Stimulated activated CD4-positive, alpha-beta T cell treated with anti-CD3 and anti-CD28 coated beads, Interleukin-15, amount 100 ng/mL, for 1 hour (primary cell): Measurements from ENCODE around the gene EIF2A.
"Not testable (repeated sequence)": the region's sequence is repeated elsewhere in the genome, so short reads cannot be mapped to it uniquely, and the experiment has no call there.

Experiments used
- DNase-seq, 2 donors: peaks; one replicate each; pipeline ENCODE4 v3.0.0-alpha.2; 2020; ENCODE audit warnings: low read depth in 1 of 2, low spot score in 1 of 2

EIF2A gene

DNA sequence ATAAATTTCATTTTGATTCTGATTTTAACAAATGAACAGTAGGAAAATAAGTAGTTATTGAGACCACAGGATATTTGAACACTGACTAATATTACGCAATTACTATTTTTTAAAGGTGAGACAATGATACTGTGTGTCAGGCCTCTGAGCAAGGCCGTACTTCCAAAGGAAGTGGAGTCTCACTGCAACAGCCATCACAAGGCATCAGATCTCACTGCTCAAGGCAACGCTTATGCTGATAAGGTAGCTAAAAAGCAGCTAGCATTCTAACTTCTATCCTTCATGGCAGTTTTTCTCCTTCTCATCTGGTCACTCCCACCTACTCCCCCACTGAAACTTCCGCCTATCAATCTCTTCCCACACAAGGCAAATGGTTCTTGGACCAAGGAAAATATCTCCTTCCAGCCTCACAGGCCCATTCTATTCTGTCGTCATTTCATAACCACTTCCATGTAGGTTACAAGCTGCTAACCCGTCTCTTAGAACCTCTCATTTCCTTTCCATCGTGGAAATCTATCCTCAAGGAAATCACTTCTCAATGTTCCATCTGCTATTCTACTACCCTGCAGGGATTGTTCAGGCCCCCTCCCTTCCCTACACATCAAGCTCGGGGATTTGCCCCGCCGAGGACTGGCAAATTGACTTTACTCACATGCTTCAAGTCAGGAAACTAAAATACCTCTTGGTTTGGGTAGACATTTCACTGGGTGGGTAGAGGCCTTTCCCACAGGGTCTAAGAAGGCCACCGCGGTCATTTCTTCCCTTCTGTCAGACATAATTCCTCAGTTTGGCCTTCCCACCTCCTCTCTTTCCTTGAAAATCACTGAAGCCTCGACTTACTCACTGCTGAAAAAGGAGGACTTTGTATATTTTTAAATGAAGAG lies 54.3 kb downstream of the EIF2A start:
- not testable (repeated sequence) for DNase-seq

DNA sequence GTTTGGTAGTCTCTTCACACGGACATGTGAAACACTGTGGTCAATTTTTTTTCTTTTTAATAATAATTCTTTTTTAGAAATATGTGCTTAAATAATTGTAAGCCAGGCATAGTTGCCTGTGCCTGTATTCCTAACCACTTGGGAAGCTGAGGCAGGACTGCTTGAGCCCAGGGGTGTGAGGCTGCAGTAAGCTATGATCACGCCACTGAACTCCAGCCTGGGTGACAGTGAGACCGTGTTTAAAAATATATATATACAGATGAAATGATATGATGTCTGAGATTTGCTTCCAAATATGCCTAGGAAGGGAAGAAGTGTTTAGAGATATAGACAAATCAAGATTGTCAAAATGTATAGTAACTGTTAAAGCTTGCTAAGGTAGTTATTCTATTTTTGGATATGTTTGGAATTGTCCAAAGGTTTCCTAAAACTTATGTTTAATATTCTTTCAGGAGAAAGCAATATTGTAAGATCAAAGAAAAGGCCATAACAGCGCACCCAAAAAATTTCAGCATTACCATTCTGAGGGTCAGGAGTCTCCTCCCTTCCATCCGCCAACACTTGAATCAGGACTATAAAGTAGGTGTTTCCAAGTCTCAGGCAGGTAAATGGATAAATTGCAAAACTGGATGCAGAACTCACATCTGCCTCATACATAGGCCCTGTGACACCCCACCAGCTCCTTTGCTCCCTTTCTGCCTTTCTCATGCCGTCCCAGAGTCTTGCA lies 56.0 kb downstream of the EIF2A start:
- DNase-seq = no peak

DNA sequence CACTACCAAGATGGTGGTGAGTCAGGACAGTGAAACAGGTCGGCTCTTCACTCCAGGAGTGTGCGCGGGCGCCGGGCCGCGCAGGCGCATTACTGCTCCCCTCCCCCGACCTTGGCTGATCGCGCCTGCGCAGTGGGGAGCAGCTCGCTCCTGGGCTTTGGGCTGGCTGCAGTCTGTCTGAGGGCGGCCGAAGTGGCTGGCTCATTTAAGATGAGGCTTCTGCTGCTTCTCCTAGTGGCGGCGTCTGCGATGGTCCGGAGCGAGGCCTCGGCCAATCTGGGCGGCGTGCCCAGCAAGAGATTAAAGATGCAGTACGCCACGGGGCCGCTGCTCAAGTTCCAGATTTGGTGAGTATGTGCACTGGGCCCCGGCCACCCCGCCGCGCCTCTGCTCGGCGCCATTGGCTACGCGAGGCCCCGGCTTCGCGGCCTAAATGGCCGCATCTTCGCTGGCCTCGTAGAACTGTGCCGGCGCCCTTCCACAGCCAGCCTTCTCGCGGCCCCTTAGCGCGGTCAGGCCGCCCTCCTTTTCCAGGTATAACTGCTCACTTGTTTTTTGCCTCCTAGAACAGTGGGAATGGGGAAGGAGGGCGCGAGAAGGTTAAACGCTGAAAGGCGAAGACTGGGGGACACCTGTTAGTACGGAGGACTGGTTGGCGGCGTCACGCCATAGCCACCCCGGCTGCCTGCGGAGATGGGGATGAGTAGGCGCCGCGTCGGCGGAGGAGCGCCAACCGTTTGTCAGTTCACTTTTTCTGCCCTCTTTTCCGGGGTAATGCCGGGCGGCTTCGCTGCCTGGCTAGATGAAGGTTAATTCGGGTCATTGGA lies 56.8 kb downstream of the EIF2A start, which contains the start of gene SELENOT:
TSS of gene SELENOT (plus strand) at position 169 of the 827 bp plus-strand sequence. CDS start at position 211, 42 bp downstream.
- DNase-seq = peak; percentile 90 to 94

DNA sequence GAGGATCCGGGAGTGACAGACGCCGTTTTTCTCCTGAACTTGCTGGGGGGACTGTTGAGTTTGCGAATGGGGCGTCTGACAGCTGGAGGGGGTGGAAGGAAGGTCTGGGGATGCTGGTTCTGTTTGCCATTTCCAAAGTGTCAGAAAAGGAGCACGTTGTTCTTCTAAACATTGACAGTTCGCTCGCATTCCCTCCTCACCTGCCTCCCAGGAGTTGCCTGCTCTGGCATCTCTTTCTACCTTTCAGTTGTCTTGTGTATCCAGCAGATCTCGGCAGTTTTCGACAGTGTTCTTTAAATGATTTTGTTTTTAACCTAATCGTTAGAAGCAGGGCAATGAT lies 57.4 kb downstream of the EIF2A start:
- DNase-seq = no peak

DNA sequence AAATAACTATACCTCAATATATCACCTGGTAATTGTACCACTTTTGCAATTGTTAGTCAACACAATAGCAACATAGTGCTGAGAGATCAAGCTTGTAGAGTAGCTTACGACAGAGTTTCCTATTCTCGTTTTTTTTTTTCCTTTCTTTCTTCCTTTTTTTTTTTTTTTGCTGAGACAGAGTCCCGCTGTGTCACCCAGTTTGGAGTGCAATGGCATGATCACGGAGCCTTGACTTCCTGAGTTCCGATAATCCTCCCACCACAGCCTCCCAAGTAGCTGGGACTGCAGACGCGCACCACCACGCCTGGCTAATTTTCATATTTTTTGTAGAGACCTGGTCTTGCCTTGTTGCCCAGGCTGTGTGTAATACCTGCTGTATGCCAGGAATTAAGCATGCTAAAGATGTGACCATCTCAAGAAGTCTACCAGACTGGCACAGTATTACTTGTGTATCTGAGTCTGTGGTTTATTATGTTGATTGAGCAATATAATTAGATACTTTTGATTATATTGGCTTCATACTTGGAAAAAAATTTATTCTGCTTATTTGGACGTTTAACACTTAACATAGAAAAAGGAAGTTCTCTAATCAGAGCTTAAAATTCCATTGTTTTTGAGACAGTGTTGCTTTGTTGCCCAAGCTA lies 59.5 kb downstream of the EIF2A start:
- no peak for DNase-seq

DNA sequence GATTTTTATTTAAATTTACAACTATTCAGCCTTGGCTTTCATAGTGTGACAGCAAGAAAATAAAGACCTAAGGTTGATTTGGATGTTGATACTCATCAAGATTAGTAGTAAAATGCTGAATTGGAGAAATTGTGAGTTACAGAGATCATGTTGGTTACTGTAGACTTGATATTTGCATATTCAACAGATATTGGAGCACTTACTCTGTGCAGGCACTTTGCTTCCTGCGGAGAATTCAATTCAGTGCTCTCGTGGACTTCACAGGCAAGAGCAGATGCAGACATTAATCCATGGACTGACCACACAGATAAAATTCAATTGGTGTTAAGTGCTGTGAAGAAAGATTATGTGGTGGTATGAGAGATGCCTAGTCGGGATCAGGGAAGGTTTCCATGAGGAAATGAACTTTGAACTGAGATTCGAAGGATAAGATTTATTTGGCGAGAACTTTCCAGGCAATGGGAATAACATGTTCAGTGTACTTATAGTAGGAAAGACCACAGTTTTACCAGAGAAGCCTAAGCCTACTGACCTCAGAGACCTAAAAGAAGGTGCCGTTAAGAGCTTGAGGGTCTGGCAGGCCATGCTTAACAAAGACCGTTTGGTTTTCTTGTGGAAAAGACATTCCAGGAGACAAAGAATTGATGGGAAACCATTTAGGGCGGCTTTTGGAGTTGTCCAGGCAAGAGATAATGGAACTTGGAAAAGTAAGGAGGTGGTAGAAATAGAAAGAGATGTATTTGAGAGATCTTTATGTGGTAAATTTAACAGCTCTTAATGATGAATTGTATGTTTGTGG lies 60.9 kb downstream of the EIF2A start:
- DNase-seq = no peak

DNA sequence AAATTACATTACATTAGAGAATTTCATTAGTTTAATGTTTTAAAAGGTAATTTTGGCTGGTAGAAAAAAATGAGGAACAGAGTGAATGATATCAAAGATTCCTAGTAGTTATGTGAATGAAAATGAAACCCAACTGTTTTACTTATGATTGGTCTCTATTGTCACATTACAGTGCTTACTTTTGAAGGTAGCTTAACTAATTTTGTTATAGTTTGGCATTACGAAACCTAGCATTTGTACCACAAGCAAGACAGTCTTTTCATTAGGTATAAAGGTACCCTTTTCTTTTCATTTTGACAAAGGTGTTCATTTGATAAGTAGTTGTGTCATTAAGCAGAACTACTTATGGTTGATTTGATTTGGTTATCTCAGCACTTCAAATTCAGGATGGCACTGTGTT lies 63.4 kb downstream of the EIF2A start:
- DNase-seq = no peak

DNA sequence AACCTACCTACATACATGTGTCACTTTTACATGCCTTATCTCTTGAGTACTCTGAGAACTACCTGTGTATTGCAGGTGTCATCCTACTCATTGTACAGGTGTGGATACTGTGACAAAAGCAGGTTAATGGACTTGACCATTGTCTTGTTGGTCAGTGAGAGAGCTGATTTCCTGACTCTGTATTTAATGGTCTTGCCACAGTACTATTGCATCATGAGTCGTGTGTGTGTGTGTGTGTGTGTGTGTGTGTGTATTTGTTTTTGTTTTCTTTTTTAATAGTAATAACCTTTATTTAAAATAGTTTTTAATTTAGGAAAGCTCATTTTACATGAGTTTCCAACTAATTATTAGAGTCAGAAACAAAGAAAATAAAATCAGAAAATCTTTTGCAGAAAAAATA lies 64.2 kb downstream of the EIF2A start:
- DNase-seq = no peak

DNA sequence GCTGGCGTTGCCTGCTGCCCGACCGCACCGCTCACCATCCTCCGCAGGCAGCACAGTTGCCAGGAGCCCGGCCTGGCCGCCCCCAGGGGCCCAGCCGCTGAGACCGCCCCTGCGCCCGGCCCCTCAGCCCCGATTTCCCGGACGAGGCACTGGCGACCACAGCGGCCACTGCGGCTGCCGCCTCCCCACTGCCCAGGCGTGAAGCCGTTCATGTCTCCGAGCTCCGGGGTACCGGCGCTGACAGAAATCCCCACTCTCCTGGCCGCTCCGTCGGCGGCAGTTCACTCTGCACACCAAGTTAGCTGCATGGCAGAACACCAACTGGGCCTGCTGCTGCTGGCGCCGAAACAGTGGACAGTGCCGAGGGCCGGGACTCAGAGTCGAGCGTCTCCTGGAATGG lies 65.1 kb downstream of the EIF2A start:
- DNase-seq = no peak

DNA sequence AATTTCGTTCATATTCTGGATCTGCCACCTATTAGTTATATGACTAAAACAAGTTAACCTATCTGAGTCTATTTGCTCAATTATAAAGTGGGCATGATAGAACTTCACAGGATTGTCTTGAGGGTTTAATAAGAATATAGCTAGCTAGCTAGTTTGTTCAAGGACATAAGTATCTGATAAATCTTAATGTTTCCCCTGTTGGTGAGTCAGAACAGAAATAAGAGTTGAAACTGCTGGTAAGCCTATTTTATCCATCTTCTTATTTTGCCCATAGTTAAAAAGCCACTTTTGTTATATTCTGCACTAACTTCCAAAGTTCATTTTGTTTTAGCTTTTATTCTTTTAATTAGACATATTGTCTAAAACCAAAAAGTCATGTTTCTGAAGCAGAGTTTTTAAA lies 65.9 kb downstream of the EIF2A start:
- DNase-seq = no peak

DNA sequence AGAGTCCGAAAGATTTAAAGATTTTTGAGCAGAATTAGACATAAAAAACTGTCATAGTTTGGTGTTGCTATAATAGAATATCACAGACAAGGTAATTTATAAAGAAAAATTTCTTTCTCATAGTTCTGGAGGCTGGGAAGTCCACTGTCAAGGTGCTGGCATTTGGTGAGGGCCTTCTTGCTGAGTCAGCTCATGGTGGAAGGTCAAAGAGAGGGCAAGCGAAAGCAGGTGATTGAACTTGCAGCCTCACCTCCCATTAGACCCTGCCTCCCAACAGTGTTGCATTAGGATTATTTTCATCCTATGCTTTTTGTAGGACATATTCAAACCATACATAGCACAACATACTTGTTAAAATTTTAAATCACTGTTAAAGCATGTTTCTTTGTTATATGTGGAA lies 66.4 kb downstream of the EIF2A start:
- DNase-seq = no peak

DNA sequence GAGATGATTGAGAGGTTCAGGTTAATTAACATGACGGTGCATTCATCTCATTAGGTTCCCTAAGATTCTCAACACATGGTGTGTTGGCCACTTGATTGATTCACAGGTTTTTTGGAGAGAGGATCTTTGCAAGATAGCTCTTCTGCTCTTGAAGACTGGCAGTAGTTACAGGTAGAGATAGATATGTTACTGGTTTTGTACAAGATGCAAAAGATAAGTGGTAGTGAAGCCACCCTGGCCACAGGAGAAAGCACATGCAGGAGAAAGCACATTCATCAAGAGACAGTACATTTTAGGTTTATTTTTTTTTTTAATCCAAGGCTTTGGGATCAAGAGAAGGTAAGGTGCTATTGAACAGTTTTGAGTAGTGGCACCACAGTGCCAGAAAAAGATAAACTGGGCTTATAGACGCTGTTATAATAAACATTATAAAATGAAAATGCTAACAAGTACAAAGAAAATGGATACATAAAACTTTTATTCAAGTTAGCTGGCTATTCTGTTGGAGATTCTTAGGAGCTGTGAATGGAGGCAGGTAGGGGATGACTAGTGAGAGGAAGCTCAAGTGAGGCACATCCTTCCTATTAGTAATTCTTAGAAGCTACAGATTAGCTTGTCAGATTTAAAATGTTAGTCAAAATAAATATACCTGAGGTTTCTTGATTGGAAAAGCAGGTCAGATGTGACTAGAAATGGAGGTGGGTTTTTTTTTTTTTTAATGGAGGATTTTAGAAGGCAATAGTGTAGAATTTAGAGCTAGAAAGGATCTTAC lies 67.3 kb downstream of the EIF2A start:
- no peak for DNase-seq

DNA sequence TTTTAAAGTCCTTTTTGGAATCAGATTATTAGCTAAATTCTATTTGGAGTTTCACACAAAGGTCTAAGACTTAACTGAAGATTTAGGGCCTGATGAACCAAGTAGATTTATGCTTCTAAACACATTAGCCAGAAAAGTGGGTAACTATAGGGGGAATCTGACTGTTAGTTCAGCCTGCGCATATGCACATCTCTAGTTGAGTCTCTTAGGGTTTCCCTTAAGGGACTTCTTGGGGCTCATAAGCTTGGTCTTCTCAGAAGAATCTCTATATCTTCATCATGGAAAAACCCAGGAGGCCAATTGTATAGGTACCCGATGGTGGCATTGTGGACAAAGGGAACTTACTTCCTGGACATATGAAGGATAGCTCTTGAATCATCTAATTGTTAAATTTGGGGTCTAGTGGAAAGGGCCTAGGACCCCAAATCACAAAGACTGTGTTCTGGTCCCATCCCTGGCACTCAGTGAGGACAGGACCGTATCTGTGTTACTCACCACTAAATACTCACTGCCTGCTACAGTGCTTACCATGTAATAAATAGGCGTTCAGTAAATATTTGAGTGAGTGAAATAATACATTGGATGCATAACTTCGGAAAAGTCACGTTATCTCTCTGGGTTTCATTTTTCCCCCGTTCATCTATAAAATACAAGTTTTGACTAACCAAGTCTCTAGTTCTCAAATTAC lies 73.6 kb downstream of the EIF2A start:
- DNase-seq = no peak

DNA sequence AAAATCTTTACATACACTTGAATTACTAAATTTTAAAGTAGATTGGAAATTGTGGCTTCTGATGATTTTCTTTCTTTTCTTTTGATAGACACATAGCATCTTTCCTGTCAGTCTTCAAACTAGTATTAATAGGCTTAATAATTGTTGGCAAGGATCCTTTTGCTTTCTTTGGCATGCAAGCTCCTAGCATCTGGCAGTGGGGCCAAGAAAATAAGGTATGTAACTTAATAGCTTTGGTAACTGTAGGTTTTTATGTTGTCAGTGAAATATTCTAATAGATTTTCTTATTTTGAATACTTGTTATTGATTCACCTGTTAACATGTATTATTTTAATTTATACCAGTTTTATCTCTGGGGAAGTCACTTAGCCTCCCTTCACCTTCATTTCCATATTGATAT lies 76.4 kb downstream of the EIF2A start:
- DNase-seq = not testable (repeated sequence)

DNA sequence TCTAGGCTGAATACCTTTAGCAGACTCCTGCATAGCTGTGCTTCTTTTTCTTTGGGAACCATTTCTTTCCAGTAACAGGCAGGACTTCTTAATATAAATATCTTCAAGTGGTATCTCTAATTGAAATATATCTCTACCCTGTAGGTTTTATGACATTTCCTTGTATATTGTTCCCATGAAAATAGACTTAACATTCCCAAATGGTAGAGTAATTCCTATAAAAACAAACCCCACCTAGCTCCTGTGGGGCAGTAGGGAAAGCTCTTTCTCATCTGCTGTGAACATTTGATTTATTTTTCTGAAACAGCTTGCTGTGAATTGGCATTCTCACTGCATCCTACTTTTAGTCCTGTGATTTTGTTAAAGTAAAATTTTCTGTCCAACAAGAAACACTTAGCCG lies 77.4 kb downstream of the EIF2A start:
- no peak for DNase-seq

DNA sequence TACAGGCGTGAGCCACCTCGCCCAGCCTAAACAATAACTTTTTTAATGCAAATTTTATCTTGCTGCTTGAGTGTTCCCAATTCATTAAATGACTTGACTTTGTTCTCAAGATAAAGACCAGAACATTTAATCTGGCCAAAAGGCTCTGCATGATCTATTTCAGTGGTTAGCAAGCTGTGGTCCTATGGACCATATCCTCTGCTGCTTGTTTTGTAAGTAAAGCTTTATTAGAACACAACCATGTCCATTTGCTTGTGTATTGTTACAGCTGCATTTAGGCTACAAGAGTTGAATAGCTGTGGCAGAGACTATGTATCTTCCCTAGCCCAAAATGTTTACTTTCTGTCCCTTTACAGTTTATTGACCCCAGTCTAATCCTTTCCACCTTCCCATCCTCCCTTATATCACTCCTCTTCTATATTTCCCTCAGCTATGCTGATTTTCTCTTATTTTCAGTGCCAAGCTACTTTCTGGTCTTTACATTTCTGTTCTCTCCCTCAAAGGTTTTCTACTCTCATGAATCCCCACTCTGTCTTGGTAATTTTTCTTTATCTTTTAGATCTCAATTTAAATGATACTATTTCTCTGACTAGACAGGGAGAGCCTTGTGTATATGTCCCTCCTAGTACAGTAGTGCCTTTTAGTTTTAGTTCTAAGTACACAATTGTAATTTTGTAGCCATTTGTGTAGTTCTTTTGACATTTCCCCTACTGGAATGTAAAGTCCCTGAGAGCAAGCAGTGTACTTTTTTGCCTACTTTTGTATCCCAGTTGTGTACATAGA lies 79.8 kb downstream of the EIF2A start:
- no peak for DNase-seq

DNA sequence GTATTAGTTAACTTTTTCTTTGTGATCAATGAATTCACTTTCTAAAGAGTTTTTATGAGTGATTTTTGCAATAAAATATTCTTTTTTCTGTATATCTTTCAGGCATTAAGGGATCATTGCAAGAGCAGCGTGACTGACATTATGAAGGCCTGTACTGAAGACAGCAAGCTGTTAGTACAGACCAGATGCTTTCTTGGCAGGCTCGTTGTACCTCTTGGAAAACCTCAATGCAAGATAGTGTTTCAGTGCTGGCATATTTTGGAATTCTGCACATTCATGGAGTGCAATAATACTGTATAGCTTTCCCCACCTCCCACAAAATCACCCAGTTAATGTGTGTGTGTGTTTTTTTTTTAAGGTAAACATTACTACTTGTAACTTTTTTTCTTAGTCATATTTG lies 81.0 kb downstream of the EIF2A start:
- DNase-seq = no peak

DNA sequence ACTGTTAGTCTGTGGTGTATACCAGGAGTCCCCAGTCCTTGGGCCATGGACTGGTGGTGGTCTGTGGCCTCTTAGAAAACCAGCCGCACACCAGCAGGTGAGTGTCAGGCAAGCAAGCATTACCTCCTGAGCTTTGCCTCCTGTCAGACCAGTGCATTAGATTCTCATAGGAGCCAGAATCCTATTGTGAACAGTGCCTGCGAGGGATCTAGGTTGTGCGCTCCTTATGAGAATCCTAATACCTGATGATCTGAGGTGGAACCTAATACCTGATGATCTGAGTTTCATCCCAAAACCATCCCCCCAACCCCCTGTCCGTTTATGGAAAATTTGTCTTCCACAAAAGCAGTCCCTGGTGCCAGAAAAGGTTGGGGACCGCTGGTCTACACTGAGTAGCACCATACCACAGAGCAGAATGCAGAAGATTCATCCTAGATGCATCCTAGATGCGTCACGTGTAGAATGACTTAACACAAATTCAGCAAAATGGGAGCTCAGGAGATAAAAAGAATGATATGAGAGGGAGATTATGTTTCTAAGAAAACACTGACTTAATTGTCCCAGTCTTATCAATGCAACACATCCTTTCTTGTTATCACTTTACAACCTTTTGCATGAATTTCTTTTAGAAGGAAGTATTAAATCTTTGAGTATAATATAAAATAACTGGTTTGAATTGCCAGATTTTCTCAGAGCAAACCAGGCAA lies 85.1 kb downstream of the EIF2A start:
- DNase-seq = no peak
